HG03060 (cell line): ENCODE data around the gene CBFB.

ENCODE experiments used
- ATAC-seq: cut with Tn5 transposase; IDR thresholded peaks from one replicate; pipeline ENCODE4 v1.9.1; 2021; ENCODE audit warnings: low read depth, moderate number of reproducible peaks; ENCODE audit not compliant: unreplicated experiment

The CBFB gene

GRCh38 chr16:67016143-67016542 lies 12.8 kb upstream of the CBFB start:
- ATAC-seq = no peak

- ATAC-seq = no peak
Measured at GRCh38 chr16:67016681-67017420, 12.1 kb upstream of the CBFB start.

- no peak for ATAC-seq
Measured at GRCh38 chr16:67017421-67017750, 11.6 kb upstream of the CBFB start.

GRCh38 chr16:67017810-67018488 lies 11.0 kb upstream of the CBFB start:
- peak; percentile 95 for ATAC-seq

GRCh38 chr16:67019171-67019570 lies 9.8 kb upstream of the CBFB start:
- no peak for ATAC-seq

GRCh38 chr16:67021321-67021720 lies 7.6 kb upstream of the CBFB start:
- no peak for ATAC-seq

- no peak for ATAC-seq
Measured at GRCh38 chr16:67022531-67023214, 6.3 kb upstream of the CBFB start.

GRCh38 chr16:67023689-67024088 lies 5.3 kb upstream of the CBFB start:
- ATAC-seq = no peak

GRCh38 chr16:67024384-67025209 lies 4.4 kb upstream of the CBFB start:
- ATAC-seq = no peak

GRCh38 chr16:67025210-67025550 lies 3.8 kb upstream of the CBFB start:
- ATAC-seq = no peak

- ATAC-seq = no peak
Measured at GRCh38 chr16:67026570-67026969, 2.4 kb upstream of the CBFB start.

- no peak for ATAC-seq
Measured at GRCh38 chr16:67027046-67027445, 1.9 kb upstream of the CBFB start.

- ATAC-seq = no peak
Measured at GRCh38 chr16:67028167-67028695, 718 bp upstream of the CBFB start.

GRCh38 chr16:67029254-67030096 lies 526 bp downstream of the CBFB start:
- no peak for ATAC-seq

- no peak for ATAC-seq
Measured at GRCh38 chr16:67030221-67030962, 1.4 kb downstream of the CBFB start.

- ATAC-seq = no peak
Measured at GRCh38 chr16:67034487-67034886, 5.5 kb downstream of the CBFB start.

- ATAC-seq = no peak
Measured at GRCh38 chr16:67035364-67035763, 6.4 kb downstream of the CBFB start.

- ATAC-seq = no peak
Measured at GRCh38 chr16:67036323-67036741, 7.4 kb downstream of the CBFB start.
